ENCODE measurements around the gene EN2. TPM values are rescaled to one million over a fixed set of nuclear protein-coding genes. Genes with fewer than 3 reads are reported as not detected.

The EN2 gene
- total and polyA plus RNA-seq, 2 of the 13 experiments (the other 11 are each of a cell fraction or from before 2014, with no cell fraction given): not detected

- TF ChIP-seq SALL1 (CRISPR knock-in tag; IDR thresholded peaks at IDR 0.05): no peak
These were observed 7.8 kb downstream of the EN2 start (continued) for GRCh38 chr7:155465761-155466141.

- Histone ChIP-seq H3K36me3 (replicated peaks in 1 of 2; ENCODE audit: control insufficient read depth in 1 of 2, insufficient read depth in 2 of 2, low read length in 2 of 2) (no peaks in the 10 kb centered on the region), H3K4me1 (ENCODE audit: insufficient read depth, low read length) (no peaks in the 10 kb centered on the region), H3K9me3 (ENCODE audit: low read length) (no peaks in the 10 kb centered on the region), H3K9ac (ENCODE audit: insufficient read depth, low read depth, low read length) (no peak overlapping the region), H3K27me3 (ENCODE audit: control insufficient read depth in 1 of 2, insufficient read depth in 2 of 2, low read length in 2 of 2) (peaks cover 18 to 89% of the 10 kb centered on the region in 2 experiments), H3K4me2 (ENCODE audit: low read depth, low read length) (peak overlapping the region; percentile 56), H3K27ac (ENCODE audit: extremely low read length, insufficient read depth, low read length) (no peak overlapping the region), H2AFZ (ENCODE audit: low read length) (no peak overlapping the region), H4K20me1 (ENCODE audit: insufficient read depth, low read length) (peaks cover 4% of the 10 kb centered on the region; the same call in 1 of the 2 replicates), H3K79me2 (ENCODE audit: insufficient read depth, low read length) (no peaks in the 10 kb centered on the region), H3K4me3 (replicated peaks in 1 of 3; ENCODE audit: insufficient read depth in 1 of 3, low read depth in 2 of 3, low read length in 3 of 3) (peak overlapping the region in 2 of 3 experiments; percentile 37 to 55; a peak in 3 of 6 replicates)
- in situ Hi-C loops (cut with HindIII; ENCODE audit: extremely low pct_ligation_motif_present, low pct_unique_long_range_greater_than_20kb) (no loop called here), intact Hi-C loops (cut with micrococcal nuclease; ENCODE audit: unreplicated experiment) (no loop called here)
- no peak for DNase-seq (ENCODE audit: low spot score)
- CTCF ChIA-PET (ENCODE audit: low intra/inter-chr PET ratio, low total read pairs): no interaction called here
- peak; percentile 69 for ATAC-seq
- TF ChIP-seq TCF7L2 (IDR thresholded peaks at IDR 0.05; ENCODE audit: low read depth, low read length) (no peak), BCL3 (CRISPR knock-in tag; IDR thresholded peaks at IDR 0.05) (no peak), ZNF512B (CRISPR knock-in tag; IDR thresholded peaks at IDR 0.05; ENCODE audit: borderline replicate concordance) (no peak), ZNF383 (CRISPR knock-in tag; IDR thresholded peaks at IDR 0.05; ENCODE audit: borderline replicate concordance) (no peak), RBM22 (optimal IDR thresholded peaks at IDR 0.05; ENCODE audit: low read length) (no peak)
- no peak for FAIRE-seq
- no TSS peak for BruUV-seq (replicated peaks)
- POLR2A ChIA-PET: no interaction called here
- 24% methylated on average over 19 of the region's 42 CpGs for WGBS (ENCODE audit: low lambda C conversion rate)
These were observed 8.3 kb downstream of the EN2 start for GRCh38 chr7:155466142-155466813.

Data from HepG2 (cell line).